Immature natural killer cell (primary cell): ENCODE results near the gene FOXK2. TPM values are rescaled to one million over a fixed set of nuclear protein-coding genes. Genes with fewer than 3 reads are reported as not detected.

Source experiments
- DNase-seq, 3 donors: peaks; one replicate each; pipeline ENCODE4 v3.0.0; 2022; ENCODE audit warnings: mixed read lengths in 1 of 3
- H3K27ac Mint-ChIP-seq, 6 donors: one replicate each; pipeline ENCODE4 v1.8.0; 2020; ENCODE audit warnings: mixed read lengths in 6 of 6, mild to moderate bottlenecking in 5 of 6, inconsistent platforms in 4 of 6, moderate library complexity in 3 of 6
- H3K27me3 Mint-ChIP-seq, 3 donors: one replicate each; pipeline ENCODE4 v1.8.0; 2020 to 2021; ENCODE audit warnings: low read depth in 3 of 3, mild to moderate bottlenecking in 3 of 3, mixed read lengths in 3 of 3, moderate library complexity in 3 of 3, inconsistent platforms in 1 of 3
- H3K36me3 Mint-ChIP-seq, 3 donors: one replicate each; pipeline ENCODE4 v1.8.0; 2020; ENCODE audit warnings: mixed read lengths in 3 of 3, inconsistent platforms in 2 of 3, mild to moderate bottlenecking in 2 of 3
- H3K4me1 Mint-ChIP-seq, 2 donors: one replicate each; pipeline ENCODE4 v1.8.0; 2020; ENCODE audit warnings: inconsistent platforms in 2 of 2, mild to moderate bottlenecking in 2 of 2, mixed read lengths in 2 of 2, moderate library complexity in 1 of 2
- H3K4me3 Mint-ChIP-seq, 5 donors: one replicate each; pipeline ENCODE4 v1.8.0; 2020; ENCODE audit warnings: mild to moderate bottlenecking in 5 of 5, mixed read lengths in 5 of 5, inconsistent platforms in 3 of 5, moderate library complexity in 3 of 5
- H3K9me3 Mint-ChIP-seq, 6 donors: one replicate each; pipeline ENCODE4 v1.8.0; 2020; ENCODE audit warnings: mild to moderate bottlenecking in 6 of 6, mixed read lengths in 6 of 6, inconsistent platforms in 4 of 6, moderate library complexity in 3 of 6
- polyA plus RNA-seq, 3 donors: library from polyadenylated mRNA; unstranded; fragments of 300-500 nt; fragmentation: Illumina TruSeq; gene quantifications; one replicate each; pipeline ENCODE4 v1.2.3, GENCODE V29; 2021

Gene FOXK2
- polyA plus RNA-seq, 3 donors from 2014 or later, result 1.9 to 9.7 (median 2.9) TPM

DNA sequence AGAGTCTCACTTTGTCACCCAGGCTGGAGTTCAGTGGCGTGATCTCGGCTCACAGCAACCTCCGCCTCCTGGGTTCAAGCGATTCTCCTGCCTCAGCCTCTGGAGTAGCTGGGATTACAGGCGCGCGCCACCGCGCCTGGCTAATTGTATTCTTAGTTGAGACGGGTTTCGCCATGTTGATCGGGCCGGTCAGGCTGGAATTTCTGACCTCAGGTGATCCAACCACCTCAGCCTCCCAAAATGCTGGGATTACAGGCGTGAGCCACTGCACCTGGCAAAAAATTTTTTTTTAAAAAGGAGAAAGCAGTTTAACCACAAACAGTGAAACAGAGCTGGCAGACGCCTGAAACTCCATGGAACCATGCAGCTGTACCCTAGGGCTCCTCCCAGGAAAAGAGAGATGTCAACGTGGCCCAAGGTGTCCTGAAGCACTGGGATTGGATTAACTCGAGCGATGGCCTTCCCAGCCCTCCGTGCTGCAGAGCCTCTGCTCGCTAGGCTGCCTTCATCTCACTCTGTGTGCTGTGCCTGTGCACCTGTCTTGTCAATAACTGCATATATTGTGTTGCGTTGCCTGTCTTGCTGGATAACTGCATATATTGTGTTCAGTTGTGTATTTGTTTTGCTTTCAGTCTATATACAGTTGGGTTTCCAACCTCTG, 29.6 kb upstream of the FOXK2 start:
- no peak for DNase-seq
- H3K27ac Mint-ChIP-seq, result peak overlapping the region in 3 of 6 donors; percentile 1 to 64 (median 6)
- peaks cover 24 to 38% of the 10 kb centered on the region in 2 donors for H3K4me1 Mint-ChIP-seq
- H3K4me3 Mint-ChIP-seq, result no peak overlapping the region
- H3K9me3 Mint-ChIP-seq, result no peaks in the 10 kb centered on the region
- H3K36me3 Mint-ChIP-seq, result peaks cover under 1 to 20% (median 11%) of the 10 kb centered on the region in 3 donors
- peaks cover 10 to 21% (median 11%) of the 10 kb centered on the region in 3 donors for H3K27me3 Mint-ChIP-seq

DNA sequence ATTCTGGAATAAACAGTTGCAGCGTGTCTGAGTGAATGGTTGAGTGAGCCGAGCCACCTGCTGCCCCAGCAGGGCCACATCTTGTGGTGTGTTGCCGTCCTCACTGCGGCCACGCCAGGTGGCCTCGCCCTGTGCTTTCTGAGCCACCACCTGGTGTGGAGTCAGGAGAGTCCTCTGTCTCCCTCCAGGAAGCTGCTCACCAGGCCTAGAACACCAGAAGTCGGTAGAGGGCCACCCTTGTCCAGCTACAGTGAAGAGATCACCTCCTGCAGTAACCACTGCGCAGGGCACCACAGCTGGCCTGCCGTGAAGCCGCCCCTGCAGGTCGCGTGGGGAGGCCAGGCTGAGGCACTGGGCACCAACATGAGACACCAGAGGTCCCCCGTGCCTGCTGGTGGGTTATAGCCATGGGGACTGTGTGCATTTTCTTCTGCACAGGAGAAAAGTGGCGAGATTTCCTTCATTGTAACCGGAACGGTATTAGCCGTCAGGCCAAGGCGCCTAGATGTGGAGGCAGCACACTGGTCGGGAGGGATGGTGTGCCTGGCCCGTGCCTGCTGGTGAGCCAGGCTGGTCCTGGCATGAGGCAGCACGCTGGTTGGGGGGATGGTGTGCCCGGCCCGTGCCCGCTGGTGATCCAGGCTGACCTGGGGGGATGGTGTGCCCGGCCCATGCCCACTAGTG, 28.9 kb upstream of the FOXK2 start:
- peaks cover 10 to 18% (median 11%) of the 10 kb centered on the region in 3 donors for H3K27me3 Mint-ChIP-seq
- peak overlapping the region in 3 of 6 donors; percentile 1 to 64 (median 6) for H3K27ac Mint-ChIP-seq
- no peak overlapping the region for H3K4me3 Mint-ChIP-seq
- no peaks in the 10 kb centered on the region for H3K9me3 Mint-ChIP-seq
- peaks cover 25 to 32% of the 10 kb centered on the region in 2 donors for H3K4me1 Mint-ChIP-seq
- no peak for DNase-seq
- peaks cover 0 to 19% (median 11%) of the 10 kb centered on the region in 3 donors for H3K36me3 Mint-ChIP-seq

DNA sequence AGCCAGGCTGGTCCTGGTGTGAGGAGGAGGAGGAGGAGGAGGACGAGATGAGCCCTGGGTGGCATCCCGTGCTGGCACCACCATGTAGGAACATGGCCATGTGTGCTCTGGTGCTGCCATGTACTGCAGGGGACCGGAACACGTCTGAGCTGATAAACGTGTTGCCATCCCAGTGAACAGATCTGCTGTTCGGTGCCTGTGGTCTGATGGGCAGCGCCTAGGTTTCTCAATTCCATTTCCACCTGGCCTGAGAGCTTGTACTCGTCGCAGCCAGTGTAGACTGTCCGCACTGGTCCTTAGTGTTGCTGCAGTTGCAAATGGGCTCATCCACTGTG, 28.4 kb upstream of the FOXK2 start:
- peaks cover 10 to 18% (median 11%) of the 10 kb centered on the region in 3 donors for H3K27me3 Mint-ChIP-seq
- no peak for DNase-seq
- H3K9me3 Mint-ChIP-seq, result no peaks in the 10 kb centered on the region
- peaks cover 0 to 17% (median 7%) of the 10 kb centered on the region in 3 donors for H3K36me3 Mint-ChIP-seq
- H3K27ac Mint-ChIP-seq, result no peak overlapping the region
- H3K4me1 Mint-ChIP-seq, result peaks cover 24 to 28% of the 10 kb centered on the region in 2 donors
- H3K4me3 Mint-ChIP-seq, result no peak overlapping the region

DNA sequence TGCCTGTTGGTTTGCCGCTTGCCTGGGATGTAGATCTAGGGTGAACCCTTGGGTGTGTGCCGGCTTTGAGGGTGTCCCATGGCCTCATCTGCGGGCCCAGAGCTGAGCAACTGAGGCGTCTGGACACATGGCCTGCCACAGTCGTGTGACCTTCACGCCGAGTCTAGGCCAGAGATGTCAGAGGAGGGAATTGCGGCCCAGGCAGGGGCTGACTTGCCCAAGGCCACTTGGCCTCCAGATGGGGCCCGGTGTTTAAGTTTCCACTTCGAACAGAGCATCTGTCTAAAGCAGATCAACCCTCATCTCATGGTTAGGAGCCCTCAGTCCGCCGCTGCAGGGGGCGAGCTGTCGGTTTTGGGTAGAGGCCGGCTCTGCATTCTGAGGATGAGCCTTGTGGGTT, 28.0 kb upstream of the FOXK2 start:
- Mint-ChIP-seq H3K4me3 (no peak overlapping the region), H3K27me3 (peaks cover 11 to 17% (median 13%) of the 10 kb centered on the region in 3 donors), H3K27ac (peak overlapping the region in 1 of 6 donors; percentile 55), H3K4me1 (peaks cover 21 to 28% of the 10 kb centered on the region in 2 donors), H3K36me3 (peaks cover 0 to 14% (median 3%) of the 10 kb centered on the region in 3 donors), H3K9me3 (no peaks in the 10 kb centered on the region)
- no peak for DNase-seq

DNA sequence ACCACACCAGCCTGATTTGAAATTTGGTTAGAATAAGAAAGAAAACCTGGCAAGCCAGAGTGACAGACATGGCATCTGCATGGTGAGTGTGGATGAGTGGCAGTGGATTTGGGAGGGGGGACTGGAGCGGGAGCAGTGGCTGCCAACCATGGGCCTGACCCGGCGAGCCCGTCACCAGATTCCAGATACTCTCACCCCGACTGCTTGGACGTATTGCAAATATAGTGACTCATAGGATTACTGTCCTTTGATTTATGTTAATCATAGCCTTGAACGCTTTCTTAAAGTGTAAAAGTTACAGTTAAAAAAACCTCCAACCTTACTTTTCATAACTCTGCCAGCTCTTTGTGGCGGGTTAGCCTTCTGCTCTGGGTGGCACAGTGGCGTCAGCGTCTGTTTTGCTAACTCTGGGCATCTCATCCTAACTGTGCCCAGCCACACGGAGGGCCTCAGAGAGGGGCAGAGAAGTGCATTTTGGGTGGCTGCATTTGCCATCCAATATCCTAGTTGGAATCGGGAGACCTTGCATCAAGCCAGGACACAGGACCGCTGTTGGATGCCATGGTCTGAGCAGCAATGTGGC, 26.8 kb upstream of the FOXK2 start:
- no peak for DNase-seq
- Mint-ChIP-seq H3K4me3 (no peak overlapping the region), H3K27me3 (peaks cover 11 to 26% (median 16%) of the 10 kb centered on the region in 3 donors), H3K36me3 (peaks cover 0 to 8% (median 0%) of the 10 kb centered on the region in 3 donors), H3K4me1 (peaks cover 19 to 24% of the 10 kb centered on the region in 2 donors), H3K9me3 (no peaks in the 10 kb centered on the region), H3K27ac (peak overlapping the region in 3 of 6 donors; percentile 32 to 49 (median 44))

DNA sequence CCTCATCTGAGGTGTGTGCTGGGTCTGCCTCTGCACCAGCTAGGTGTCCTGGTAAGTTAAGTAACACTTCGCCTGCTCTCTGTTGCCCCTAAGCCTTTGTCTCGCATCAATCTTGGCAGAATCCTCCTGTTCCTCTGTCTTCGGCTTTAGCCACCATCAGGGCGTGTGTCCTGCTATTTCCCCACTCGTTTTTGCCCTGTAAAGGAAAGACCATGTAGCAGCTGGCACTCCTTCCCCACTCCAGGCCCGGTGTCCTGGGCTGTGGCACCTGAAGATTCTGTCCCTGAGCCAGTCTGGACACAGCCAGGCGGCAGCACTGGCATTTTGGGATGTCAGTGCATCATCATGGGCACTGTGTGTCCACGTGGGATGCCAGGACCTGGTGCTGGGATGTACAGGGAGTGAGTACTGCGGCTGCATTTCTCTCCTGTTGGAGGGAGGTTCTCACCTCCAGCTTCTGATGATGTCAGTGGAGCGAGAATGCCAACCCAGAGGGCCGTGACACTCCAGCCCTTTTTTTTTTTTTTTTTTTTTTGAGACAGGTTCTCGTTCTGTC, 26.2 kb upstream of the FOXK2 start:
- Mint-ChIP-seq H3K4me1 (peaks cover 24 to 28% of the 10 kb centered on the region in 2 donors), H3K36me3 (peaks cover 0 to 7% (median 0%) of the 10 kb centered on the region in 3 donors), H3K27ac (peak overlapping the region in 4 of 6 donors; percentile 32 to 88 (median 64)), H3K27me3 (peaks cover 14 to 32% (median 17%) of the 10 kb centered on the region in 3 donors), H3K4me3 (no peak overlapping the region), H3K9me3 (no peaks in the 10 kb centered on the region)
- no peak for DNase-seq

DNA sequence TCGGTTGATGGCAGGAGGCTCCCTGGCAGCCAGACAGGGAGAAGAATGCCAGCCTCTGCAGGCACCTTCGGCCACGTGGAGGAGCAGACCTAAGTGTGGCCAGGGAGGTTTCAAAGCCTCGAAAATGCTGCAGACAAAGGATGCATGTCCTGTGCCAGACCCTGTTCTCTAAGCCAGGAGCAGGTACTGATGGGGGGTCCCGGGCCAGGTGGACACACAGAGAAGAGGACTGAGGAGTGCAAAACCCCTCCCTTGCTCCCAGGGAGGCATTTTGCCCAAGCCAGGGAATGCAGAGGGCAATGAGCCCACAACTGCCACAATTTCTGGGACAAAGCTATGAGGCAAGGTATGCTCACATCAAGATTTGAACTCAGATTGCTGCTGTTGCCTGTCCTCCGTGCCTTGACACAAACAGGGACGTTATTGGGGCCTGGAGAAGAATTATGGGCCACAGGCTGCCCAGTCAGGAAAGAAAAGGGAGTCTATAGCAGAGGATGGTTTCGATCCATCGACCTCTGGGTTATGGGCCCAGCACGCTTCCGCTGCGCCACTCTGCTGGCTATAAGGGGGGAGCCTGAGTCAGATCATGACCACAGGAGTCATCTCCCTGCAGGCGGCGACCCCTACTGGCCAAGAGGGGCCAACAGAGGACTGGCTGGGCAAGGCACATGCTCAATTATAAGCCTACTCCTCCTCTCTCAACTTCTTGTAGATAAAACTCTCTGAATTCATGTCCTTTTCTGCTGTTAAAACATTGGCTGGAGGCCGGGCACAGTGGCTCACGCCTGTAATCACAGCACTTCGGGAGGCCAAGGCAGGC, 25.1 kb upstream of the FOXK2 start:
- H3K27me3 Mint-ChIP-seq, result peaks cover 14 to 34% (median 17%) of the 10 kb centered on the region in 3 donors
- no peaks in the 10 kb centered on the region for H3K9me3 Mint-ChIP-seq
- DNase-seq, result peak; percentile 90 to 93 (median 90)
- H3K27ac Mint-ChIP-seq, result peak overlapping the region; percentile 88 to 97 (median 96)
- peaks cover 28 to 37% of the 10 kb centered on the region in 2 donors for H3K4me1 Mint-ChIP-seq
- no peaks in the 10 kb centered on the region for H3K36me3 Mint-ChIP-seq
- peak overlapping the region; percentile 62 to 76 (median 66) for H3K4me3 Mint-ChIP-seq

DNA sequence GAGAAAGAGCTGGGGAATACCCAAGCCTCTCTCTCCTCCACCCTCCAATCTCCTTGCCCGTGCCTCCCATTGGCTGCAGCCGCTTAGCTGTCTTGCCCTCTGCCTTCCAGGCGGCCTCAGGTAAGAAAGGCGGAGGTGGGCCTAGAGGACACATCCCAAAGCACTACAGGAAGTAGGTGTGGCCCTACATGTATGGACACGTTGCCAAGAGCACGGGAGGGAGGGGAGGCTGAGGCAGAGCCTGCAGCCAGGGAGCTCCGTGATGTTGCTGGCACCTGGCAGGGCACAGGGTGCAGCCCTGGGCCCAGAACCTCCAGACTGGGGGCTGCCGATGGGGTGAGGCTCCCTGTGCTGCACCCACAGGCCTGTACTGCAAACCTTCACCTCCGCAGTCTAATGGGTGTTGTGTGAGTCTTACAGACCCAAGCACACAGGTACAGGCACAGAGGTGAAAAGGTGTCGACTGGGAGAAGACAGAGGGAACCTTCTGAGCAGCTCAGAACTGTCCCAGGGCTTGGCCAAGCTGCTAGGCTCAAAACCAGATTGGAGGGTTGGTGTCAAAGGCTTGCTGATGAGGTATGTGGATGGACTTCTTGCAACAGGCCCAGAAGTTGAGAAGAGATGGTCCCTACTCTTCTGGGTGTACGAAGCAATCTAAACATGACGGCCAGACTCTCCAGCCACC, 23.5 kb upstream of the FOXK2 start:
- Mint-ChIP-seq H3K27ac (peak overlapping the region; percentile 84 to 96 (median 94)), H3K4me3 (peak overlapping the region; percentile 67 to 78 (median 74)), H3K27me3 (peaks cover 14 to 34% (median 17%) of the 10 kb centered on the region in 3 donors), H3K36me3 (no peaks in the 10 kb centered on the region), H3K9me3 (no peaks in the 10 kb centered on the region), H3K4me1 (peaks cover 28 to 38% of the 10 kb centered on the region in 2 donors)
- no peak for DNase-seq

DNA sequence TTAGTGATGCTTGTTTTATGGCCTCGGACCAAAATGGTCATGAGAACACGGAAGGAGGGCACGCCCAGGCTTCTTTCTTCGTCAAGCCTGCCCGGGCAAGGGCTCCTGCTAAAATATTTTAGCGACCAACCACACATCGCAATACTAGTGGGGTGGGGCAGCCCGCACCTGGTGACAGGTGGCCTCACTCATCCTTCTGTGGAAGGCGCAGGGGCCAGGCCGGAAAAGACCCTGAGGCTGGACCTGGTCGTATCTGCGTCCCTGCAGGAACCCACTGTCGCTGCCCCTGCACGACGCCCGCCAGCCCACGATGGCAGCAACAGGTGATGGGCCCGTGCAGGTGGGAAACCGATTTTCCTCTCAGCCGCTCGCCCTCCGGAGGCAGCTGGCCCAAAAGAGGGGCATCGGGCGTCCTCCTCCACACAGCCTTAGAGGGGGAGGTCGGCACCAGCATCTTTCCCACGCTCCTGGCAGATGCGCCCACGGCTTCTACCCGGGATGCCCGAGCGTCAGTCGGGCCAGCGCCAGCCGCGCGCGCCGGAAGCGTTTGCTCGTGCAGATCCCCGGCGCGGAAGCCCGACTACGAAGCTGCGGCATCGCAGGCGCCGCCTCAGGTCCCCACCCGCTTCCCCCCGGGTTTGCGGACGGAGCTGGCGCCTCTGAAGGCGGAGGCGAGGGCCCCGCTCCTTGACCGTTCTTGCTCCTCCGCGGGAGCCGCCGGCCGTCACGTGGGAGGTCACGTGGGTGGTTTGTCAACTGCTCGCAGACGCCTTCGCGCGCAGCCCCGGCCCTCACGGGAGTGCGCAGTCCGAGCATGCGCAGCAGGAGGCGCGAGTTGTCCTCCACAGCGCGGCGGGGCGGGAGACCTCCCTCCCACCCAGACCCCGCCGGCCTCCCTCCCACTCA, 22.8 kb upstream of the FOXK2 start:
- Mint-ChIP-seq H3K27ac (peak overlapping the region; percentile 84 to 96 (median 94)), H3K9me3 (no peaks in the 10 kb centered on the region), H3K27me3 (peaks cover 16 to 34% (median 17%) of the 10 kb centered on the region in 3 donors), H3K4me3 (peak overlapping the region; percentile 67 to 78 (median 74)), H3K36me3 (no peaks in the 10 kb centered on the region), H3K4me1 (peaks cover 28 to 38% of the 10 kb centered on the region in 2 donors)
- peak; percentile 91 to 94 (median 92) for DNase-seq

DNA sequence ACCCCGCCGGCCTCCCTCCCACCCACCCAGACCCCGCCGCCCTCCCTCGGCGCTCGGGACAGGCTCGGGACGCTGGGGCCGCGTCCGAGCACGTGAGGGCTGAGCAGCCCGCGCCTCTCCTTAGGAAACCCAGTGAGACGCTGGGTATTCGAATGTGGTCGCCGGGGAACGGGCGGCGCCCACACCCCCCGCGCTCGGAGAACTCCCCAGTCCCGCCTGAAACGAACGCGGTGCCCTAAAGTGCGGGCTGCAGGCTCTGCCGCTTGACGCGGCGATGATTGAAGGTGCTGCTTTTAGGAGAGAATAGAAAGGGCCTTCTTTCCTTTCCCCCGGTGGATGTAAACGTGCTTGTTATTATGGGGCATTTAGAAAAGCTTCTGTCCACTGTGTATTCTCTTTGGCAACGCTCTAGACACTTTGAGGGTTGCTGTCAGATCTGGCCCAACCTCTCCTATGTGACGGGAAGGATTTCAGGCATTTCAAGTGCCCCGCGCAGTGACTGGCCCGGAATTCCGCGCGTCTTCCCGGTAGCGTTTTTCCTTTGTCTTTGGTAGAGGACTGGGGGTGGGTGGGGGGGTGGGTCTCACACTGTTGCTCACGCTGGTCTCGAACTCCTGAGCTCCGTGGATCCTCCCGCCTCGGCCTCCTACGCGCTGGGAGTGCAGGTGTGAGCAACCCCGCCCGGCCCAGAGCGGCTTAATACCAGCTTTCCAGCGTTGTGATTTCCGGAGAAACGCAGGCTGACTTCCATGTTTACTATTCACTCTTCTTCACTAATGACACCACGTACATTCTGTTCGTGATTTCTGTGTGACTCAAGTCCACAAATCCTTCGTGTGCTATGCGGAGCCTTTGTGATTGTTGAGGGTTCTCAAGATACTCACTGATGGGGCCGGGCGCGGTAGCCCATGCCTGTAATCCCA, 21.8 kb upstream of the FOXK2 start:
- peak overlapping the region; percentile 89 to 96 (median 95) for H3K27ac Mint-ChIP-seq
- H3K27me3 Mint-ChIP-seq, result peaks cover 16 to 34% (median 17%) of the 10 kb centered on the region in 3 donors
- no peaks in the 10 kb centered on the region for H3K9me3 Mint-ChIP-seq
- peak overlapping the region; percentile 91 to 95 (median 92) for H3K4me3 Mint-ChIP-seq
- peaks cover 28 to 38% of the 10 kb centered on the region in 2 donors for H3K4me1 Mint-ChIP-seq
- H3K36me3 Mint-ChIP-seq, result no peaks in the 10 kb centered on the region
- peak; percentile 61 to 65 (median 62) for DNase-seq

DNA sequence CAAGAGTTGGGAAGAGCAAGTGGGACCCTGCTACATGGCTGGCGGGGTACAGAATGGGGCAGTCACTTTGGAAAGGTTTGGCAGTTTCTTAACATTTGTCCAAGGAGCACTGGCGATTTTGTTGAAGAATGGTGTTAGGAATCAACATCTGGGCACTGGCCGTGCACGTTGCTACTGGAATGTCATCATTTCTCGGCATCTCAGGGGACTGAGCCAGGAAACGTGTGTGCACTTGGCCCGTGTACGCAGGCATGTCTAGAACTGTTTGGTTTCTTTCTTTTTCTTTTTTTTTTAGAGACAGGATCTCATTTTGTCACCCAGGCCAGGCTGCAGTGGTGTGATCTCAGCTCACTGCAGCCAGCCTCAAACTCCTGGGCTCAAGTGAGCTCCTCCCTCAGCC, 17.3 kb upstream of the FOXK2 start:
- Mint-ChIP-seq H3K27ac (no peak overlapping the region), H3K4me1 (peaks cover 12 to 20% of the 10 kb centered on the region in 2 donors), H3K9me3 (no peaks in the 10 kb centered on the region), H3K4me3 (no peak overlapping the region), H3K36me3 (no peaks in the 10 kb centered on the region), H3K27me3 (peaks cover 4 to 13% (median 7%) of the 10 kb centered on the region in 3 donors)
- no peak for DNase-seq
